WTC11 (cell line): ENCODE results near the gene KAZN. TPM values are rescaled to one million over a fixed set of nuclear protein-coding genes. Genes with fewer than 3 reads are reported as not detected.

Source experiments
- ATAC-seq: fragments of 200-7000 bp; cut with Tn5 transposase; 2 replicates; pipeline ENCODE4 v1.10.0; 2021; ENCODE audit warnings: mild to moderate bottlenecking, moderate library complexity
- CTCF ChIA-PET: fragments of 300-600 bp; sonication (Branson Sonifier 250); formaldehyde crosslinking; loops from one replicate; lab custom pipeline; 2021; ENCODE audit warnings: antibody characterized with exemption; lab: Charles Lee
- POLR2A ChIA-PET: fragments of 350-600 bp; sonication (Branson Sonifier 250); formaldehyde crosslinking; loops from one replicate; lab custom pipeline; 2021; ENCODE audit warnings: antibody characterized with exemption; lab: Charles Lee
- DNase-seq: peaks from one replicate; pipeline ENCODE4 v3.0.0; 2021; ENCODE audit warnings: low spot score
- H3K27ac Mint-ChIP-seq: 2 replicates; pipeline ENCODE4 v1.8.0; 2021; ENCODE audit warnings: mixed read lengths
- H3K27me3 Mint-ChIP-seq: 2 replicates; pipeline ENCODE4 v1.8.0; 2021; ENCODE audit warnings: low read depth, mild to moderate bottlenecking, moderate library complexity, mixed read lengths
- H3K36me3 Mint-ChIP-seq: 2 replicates; pipeline ENCODE4 v1.8.0; 2021; ENCODE audit warnings: mixed read lengths
- H3K4me1 Mint-ChIP-seq: 2 replicates; pipeline ENCODE4 v1.8.0; 2022; ENCODE audit warnings: mixed read lengths
- H3K4me3 Mint-ChIP-seq: 2 replicates; pipeline ENCODE4 v1.8.0; 2021; ENCODE audit warnings: mild to moderate bottlenecking, moderate library complexity, mixed read lengths
- H3K9me3 Mint-ChIP-seq: 2 replicates; pipeline ENCODE4 v1.8.0; 2021; ENCODE audit warnings: mixed read lengths
- AR ChIP-seq: fragments of 250-450 bp; sonication (Bioruptor Pico); IDR thresholded peaks from 2 replicates; pipeline ENCODE4 v1.9.0; 2021; ENCODE audit warnings: mild to moderate bottlenecking
- ATF1 ChIP-seq: sonication (generic); formaldehyde crosslinking; IDR thresholded peaks from 2 replicates; pipeline ENCODE4 v1.8.1; 2023; ENCODE audit warnings: mild to moderate bottlenecking, moderate library complexity, missing genetic modification reagents
- ATF3 ChIP-seq: sonication (generic); formaldehyde crosslinking; conservative IDR thresholded peaks from 2 replicates; pipeline ENCODE4 v1.8.1; 2022; ENCODE audit warnings: mild to moderate bottlenecking, missing genetic modification reagents
- ELF4 ChIP-seq: sonication (generic); formaldehyde crosslinking; IDR thresholded peaks from 2 replicates; pipeline ENCODE4 v1.8.1; 2022; ENCODE audit warnings: low read depth, mild to moderate bottlenecking, moderate library complexity, missing genetic modification reagents
- ETV6 ChIP-seq: sonication (generic); formaldehyde crosslinking; IDR thresholded peaks from 2 replicates; pipeline ENCODE4 v1.8.1; 2022; ENCODE audit warnings: mild to moderate bottlenecking, missing genetic modification reagents
- FOXP1 ChIP-seq: sonication (generic); formaldehyde crosslinking; IDR thresholded peaks from 2 replicates; pipeline ENCODE4 v1.8.0; 2022; ENCODE audit warnings: missing genetic modification reagents, mild to moderate bottlenecking, moderate library complexity, borderline replicate concordance
- FOXP4 ChIP-seq: sonication (generic); formaldehyde crosslinking; IDR thresholded peaks from 2 replicates; pipeline ENCODE4 v1.8.0; 2022; ENCODE audit warnings: mild to moderate bottlenecking, missing genetic modification reagents
- GTF2I ChIP-seq: fragments of 250-450 bp; sonication (Bioruptor Pico); conservative IDR thresholded peaks from 2 replicates; pipeline ENCODE4 v1.4.0; 2021; ENCODE audit warnings: mild to moderate bottlenecking
- MYBL2 ChIP-seq: sonication (generic); formaldehyde crosslinking; IDR thresholded peaks from 2 replicates; pipeline ENCODE4 v1.8.1; 2023; ENCODE audit warnings: mild to moderate bottlenecking, moderate library complexity, missing genetic modification reagents
- NFYB ChIP-seq: sonication (generic); formaldehyde crosslinking; conservative IDR thresholded peaks from 2 replicates; pipeline ENCODE4 v1.8.0; 2022; ENCODE audit warnings: low read depth, missing genetic modification reagents
- RORB ChIP-seq: fragments of 250-450 bp; sonication (Bioruptor Pico); IDR thresholded peaks from 2 replicates; pipeline ENCODE4 v1.9.0; 2021; ENCODE audit warnings: mild to moderate bottlenecking
- SP1 ChIP-seq: sonication (generic); formaldehyde crosslinking; conservative IDR thresholded peaks from 2 replicates; pipeline ENCODE4 v1.8.1; 2022; ENCODE audit warnings: missing genetic modification reagents
- STAT6 ChIP-seq: sonication (generic); formaldehyde crosslinking; conservative IDR thresholded peaks from 2 replicates; pipeline ENCODE4 v1.8.1; 2023; ENCODE audit warnings: mild to moderate bottlenecking, low read depth, missing genetic modification reagents, moderate library complexity
- TEAD4 ChIP-seq: sonication (generic); formaldehyde crosslinking; IDR thresholded peaks from 2 replicates; pipeline ENCODE4 v1.8.0; 2022; ENCODE audit warnings: mild to moderate bottlenecking, missing genetic modification reagents
- USF1 ChIP-seq: sonication (generic); formaldehyde crosslinking; IDR thresholded peaks from 2 replicates; pipeline ENCODE4 v1.8.0; 2022; ENCODE audit warnings: mild to moderate bottlenecking, missing genetic modification reagents
- USF2 ChIP-seq: sonication (generic); formaldehyde crosslinking; IDR thresholded peaks from 2 replicates; pipeline ENCODE4 v1.8.1; 2023; ENCODE audit warnings: mild to moderate bottlenecking, missing genetic modification reagents, moderate library complexity
- ZNF232 ChIP-seq: sonication (generic); formaldehyde crosslinking; IDR thresholded peaks from 2 replicates; pipeline ENCODE4 v1.8.0; 2022; ENCODE audit warnings: mild to moderate bottlenecking, missing genetic modification reagents
- total RNA-seq: library from RNA; stranded (reverse); gene quantifications from 3 replicates; pipeline ENCODE4 v1.2.3, GENCODE V29; 2021
- TF ChIP-seq, protein P1 (sequence below): fragments of 250-450 bp; sonication (Bioruptor Pico); IDR thresholded peaks from 2 replicates; pipeline ENCODE4 v1.8.0; 2021; ENCODE audit warnings: mild to moderate bottlenecking
- TF ChIP-seq, protein P2 (sequence below): sonication (generic); formaldehyde crosslinking; IDR thresholded peaks from 2 replicates; pipeline ENCODE4 v1.8.0; 2023; ENCODE audit warnings: mild to moderate bottlenecking, missing genetic modification reagents
- TF ChIP-seq, protein P3 (sequence below): sonication (generic); formaldehyde crosslinking; IDR thresholded peaks from 2 replicates; pipeline ENCODE4 v1.8.1; 2022; ENCODE audit warnings: low read depth, missing genetic modification reagents, borderline replicate concordance

The KAZN gene
- total RNA-seq, 1 experiment from 2014 or later, result 19.9 TPM

DNA sequence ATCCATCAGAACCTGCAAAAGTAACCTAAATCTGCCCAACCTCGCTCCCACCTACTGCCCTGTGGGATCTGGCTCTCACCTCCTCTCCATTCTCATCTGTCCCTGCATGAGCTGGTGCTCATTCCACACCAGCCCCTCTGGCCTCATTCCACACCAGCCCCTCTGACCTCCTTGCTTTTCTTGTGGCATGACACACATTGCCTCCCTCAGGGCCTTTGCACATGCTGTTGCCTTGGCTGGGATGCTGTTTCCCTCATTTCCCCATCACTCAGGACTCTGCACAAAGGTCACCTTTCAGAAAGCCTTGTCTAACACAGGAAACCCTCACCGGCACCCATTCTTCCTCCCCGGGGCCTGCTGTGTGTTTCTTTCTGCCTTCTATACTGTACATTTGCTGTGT, 197.1 kb downstream of the KAZN start:
- no peak for ATAC-seq
- ChIA-PET CTCF (interaction anchor here (2.8 kb wide), 1 partner anchor 17 kb away, joined by 12 read pairs; no protein-coding TSS in a partner anchor), POLR2A (no interaction called here)
- Mint-ChIP-seq H3K27me3 (no peaks in the 10 kb centered on the region), H3K27ac (no peak overlapping the region), H3K4me3 (no peak overlapping the region), H3K36me3 (no peaks in the 10 kb centered on the region), H3K9me3 (no peaks in the 10 kb centered on the region), H3K4me1 (no peaks in the 10 kb centered on the region)
- TF ChIP-seq, protein P1, sequence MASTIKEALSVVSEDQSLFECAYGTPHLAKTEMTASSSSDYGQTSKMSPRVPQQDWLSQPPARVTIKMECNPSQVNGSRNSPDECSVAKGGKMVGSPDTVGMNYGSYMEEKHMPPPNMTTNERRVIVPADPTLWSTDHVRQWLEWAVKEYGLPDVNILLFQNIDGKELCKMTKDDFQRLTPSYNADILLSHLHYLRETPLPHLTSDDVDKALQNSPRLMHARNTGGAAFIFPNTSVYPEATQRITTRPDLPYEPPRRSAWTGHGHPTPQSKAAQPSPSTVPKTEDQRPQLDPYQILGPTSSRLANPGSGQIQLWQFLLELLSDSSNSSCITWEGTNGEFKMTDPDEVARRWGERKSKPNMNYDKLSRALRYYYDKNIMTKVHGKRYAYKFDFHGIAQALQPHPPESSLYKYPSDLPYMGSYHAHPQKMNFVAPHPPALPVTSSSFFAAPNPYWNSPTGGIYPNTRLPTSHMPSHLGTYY (CRISPR knock-in tag), result no peak
- TF ChIP-seq ZNF232 (CRISPR knock-in tag), result no peak
- no peak for TF ChIP-seq USF1 (CRISPR knock-in tag)
- DNase-seq, result no peak

GRCh38 chr1:14800014-14800413, 201.5 kb downstream of the KAZN start:
- no peaks in the 10 kb centered on the region for H3K4me1 Mint-ChIP-seq
- H3K27me3 Mint-ChIP-seq, result no peaks in the 10 kb centered on the region
- POLR2A ChIA-PET, result no interaction called here
- peak overlapping the region; percentile 10; the same call in 1 of the 2 replicates for H3K27ac Mint-ChIP-seq
- ATAC-seq (no peak), DNase-seq (no peak)
- H3K9me3 Mint-ChIP-seq, result no peaks in the 10 kb centered on the region
- CTCF ChIA-PET, result no interaction called here
- no peaks in the 10 kb centered on the region for H3K36me3 Mint-ChIP-seq
- TF ChIP-seq SP1 (CRISPR knock-in tag) (no peak), ATF1 (CRISPR knock-in tag) (no peak), GTF2I (CRISPR knock-in tag) (no peak), NFYB (no peak), FOXP4 (no peak), ATF3 (CRISPR knock-in tag) (no peak), USF2 (no peak), MYBL2 (CRISPR knock-in tag) (no peak), STAT6 (no peak), FOXP1 (CRISPR knock-in tag) (no peak), ELF4 (CRISPR knock-in tag) (no peak), ETV6 (CRISPR knock-in tag) (no peak), AR (CRISPR knock-in tag) (no peak), TEAD4 (no peak), RORB (CRISPR knock-in tag) (no peak)
- TF ChIP-seq, protein P2, sequence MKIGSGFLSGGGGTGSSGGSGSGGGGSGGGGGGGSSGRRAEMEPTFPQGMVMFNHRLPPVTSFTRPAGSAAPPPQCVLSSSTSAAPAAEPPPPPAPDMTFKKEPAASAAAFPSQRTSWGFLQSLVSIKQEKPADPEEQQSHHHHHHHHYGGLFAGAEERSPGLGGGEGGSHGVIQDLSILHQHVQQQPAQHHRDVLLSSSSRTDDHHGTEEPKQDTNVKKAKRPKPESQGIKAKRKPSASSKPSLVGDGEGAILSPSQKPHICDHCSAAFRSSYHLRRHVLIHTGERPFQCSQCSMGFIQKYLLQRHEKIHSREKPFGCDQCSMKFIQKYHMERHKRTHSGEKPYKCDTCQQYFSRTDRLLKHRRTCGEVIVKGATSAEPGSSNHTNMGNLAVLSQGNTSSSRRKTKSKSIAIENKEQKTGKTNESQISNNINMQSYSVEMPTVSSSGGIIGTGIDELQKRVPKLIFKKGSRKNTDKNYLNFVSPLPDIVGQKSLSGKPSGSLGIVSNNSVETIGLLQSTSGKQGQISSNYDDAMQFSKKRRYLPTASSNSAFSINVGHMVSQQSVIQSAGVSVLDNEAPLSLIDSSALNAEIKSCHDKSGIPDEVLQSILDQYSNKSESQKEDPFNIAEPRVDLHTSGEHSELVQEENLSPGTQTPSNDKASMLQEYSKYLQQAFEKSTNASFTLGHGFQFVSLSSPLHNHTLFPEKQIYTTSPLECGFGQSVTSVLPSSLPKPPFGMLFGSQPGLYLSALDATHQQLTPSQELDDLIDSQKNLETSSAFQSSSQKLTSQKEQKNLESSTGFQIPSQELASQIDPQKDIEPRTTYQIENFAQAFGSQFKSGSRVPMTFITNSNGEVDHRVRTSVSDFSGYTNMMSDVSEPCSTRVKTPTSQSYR (CRISPR knock-in tag), result no peak
- TF ChIP-seq, protein P3, sequence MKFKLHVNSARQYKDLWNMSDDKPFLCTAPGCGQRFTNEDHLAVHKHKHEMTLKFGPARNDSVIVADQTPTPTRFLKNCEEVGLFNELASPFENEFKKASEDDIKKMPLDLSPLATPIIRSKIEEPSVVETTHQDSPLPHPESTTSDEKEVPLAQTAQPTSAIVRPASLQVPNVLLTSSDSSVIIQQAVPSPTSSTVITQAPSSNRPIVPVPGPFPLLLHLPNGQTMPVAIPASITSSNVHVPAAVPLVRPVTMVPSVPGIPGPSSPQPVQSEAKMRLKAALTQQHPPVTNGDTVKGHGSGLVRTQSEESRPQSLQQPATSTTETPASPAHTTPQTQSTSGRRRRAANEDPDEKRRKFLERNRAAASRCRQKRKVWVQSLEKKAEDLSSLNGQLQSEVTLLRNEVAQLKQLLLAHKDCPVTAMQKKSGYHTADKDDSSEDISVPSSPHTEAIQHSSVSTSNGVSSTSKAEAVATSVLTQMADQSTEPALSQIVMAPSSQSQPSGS, result no peak
- no peak overlapping the region for H3K4me3 Mint-ChIP-seq
